NCI-H748 (cell line): ENCODE data around the gene PFN3.
A peak's percentile ranks its signal among the peaks of the same experiment; 100 is the strongest.

Experiments
- DNase-seq: peaks from one replicate; lab custom pipeline; 2025; ENCODE audit not compliant: unreplicated experiment; lab: John Stamatoyannopoulos, UW

The PFN3 gene

DNA sequence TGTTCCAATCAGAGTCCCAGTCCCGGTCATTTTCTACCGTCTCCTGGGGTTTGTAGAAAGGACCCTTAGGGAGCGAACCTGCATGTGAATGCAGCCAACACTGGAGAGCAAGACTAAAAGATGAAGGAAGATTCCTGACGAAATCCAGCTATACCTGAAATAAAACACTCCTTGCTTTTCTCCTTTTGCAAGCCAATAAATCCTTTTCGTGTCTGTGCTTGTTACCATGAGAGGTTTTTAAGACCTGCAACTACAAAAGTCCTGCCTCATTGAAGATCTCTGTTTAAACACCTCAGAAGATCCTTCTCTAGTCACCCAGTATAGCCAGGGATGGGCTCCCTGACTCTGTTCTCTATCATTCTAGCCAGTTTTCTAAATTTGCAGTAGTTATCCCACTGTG lies 26.2 kb downstream of the PFN3 start:
- DNase-seq, result no peak

DNA sequence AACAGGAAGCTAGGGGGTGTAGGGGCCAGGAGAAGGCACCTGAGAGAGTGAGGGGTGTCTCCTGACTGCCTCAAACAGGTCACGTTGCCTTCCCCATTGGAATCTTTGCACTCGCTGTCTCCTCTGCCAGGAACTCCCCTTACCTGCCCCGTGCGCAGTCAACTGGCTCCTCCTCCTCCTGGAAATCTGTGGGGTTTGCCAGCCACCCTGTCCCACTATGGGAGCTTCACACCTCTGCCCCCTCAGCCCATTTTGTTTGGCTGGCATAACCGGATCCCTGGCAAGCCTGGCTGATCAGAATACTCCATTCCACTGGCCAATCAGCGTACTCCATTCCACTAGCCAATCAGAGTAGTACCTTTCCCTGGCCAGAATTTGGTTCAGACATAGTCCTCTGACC lies 26.7 kb downstream of the PFN3 start:
- DNase-seq, result no peak

DNA sequence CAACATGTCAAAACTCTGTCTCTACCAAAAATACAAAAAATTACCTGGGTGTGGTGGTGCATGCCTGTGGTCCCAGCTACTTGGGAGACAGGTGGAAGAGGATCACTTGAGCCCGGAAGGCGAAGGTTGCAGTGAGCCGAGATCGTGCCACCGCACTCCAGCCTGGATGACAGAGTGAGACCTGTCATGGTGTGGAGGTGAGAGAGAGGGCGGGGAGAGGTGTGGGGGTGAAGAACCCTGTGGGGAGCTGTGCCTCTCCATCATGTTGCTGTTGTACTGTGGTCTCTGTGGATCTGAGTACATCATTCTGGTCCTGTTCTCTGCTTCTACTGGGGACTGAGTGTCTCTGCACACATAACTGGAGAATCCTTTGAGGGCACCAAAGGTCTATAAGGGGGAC lies 27.6 kb downstream of the PFN3 start:
- no peak for DNase-seq

DNA sequence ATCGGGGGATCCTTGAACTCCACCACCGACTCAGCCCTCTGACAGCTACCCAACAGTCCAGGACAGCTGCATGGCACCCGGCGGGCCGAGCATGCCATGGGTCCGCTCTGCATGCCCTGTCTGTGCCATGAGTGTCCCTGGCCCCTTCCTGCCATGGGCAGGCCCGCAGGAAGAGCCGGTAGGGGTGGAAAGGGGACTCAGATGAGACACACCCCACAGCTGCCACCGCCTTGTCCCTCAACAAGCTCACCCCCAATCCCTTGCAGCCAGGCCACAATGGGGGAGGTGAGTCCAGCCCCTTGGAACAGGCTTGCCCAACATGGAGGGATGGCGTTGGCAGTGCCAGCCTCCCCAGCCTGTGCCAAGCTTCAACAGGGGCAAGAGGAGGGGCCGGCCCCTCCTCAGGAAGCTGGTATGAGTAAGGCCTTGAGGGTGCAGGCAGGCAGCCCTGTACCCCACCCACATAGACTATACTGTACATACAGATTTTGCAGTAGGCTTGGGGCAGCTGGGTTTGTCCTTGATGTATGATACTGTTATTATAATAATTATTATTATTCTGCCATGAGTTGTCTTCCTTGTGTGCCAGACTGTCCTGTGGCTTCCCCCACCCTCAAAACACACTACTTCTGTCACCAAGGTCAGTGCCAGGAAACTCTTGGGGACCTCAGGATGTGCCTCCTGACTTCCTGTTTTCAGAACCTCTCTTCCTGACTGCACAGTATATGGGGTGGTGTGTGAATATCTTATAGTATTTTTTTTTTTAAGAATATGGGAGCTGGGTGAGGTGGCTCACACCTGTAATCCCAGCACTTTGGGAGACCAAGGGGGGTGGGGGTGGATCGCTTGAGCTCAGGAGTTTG lies 28.2 kb downstream of the PFN3 start:
- no peak for DNase-seq

DNA sequence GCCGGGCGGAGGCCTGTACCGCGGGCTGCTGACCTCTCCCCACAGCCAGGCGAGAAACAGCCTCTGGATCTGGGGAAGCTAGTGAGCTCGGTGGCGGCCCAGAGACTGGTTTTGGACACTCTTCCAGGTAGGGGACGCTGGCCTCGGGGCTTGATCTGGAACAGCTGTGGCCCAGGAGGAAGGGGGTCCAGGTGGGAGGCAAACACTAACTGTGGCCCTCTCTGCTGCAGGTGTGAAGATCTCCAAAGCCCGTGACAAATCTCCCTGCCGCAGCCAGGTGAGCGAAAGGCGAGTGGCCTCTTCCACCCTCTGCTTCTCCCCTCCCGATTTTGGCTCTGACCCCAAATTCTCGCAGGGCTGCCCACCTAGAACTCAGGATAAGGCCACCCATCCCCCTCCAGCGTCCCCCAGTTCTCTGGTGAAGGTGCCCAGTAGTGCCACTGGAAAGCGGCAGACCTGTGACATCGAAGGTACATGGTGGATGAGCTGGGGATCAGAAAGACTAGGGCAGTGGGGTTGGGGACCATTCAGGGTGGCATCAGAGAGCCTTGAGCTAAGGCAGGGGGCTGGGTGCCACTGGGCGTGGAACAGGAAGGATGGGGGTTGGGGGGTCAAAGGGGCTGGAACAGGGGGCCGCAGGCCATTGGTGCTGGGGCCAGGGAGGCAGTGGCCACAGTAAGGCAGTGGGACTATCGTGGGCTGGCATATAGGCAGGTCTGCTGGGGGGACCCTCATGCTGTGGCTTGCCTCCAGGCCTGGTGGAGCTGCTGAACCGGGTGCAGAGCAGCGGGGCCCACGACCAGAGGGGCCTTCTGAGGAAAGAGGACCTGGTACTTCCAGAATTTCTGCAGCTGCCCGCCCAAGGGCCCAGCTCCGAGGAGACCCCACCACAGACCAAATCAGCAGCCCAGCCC lies 29.1 kb downstream of the PFN3 start:
- no peak for DNase-seq

DNA sequence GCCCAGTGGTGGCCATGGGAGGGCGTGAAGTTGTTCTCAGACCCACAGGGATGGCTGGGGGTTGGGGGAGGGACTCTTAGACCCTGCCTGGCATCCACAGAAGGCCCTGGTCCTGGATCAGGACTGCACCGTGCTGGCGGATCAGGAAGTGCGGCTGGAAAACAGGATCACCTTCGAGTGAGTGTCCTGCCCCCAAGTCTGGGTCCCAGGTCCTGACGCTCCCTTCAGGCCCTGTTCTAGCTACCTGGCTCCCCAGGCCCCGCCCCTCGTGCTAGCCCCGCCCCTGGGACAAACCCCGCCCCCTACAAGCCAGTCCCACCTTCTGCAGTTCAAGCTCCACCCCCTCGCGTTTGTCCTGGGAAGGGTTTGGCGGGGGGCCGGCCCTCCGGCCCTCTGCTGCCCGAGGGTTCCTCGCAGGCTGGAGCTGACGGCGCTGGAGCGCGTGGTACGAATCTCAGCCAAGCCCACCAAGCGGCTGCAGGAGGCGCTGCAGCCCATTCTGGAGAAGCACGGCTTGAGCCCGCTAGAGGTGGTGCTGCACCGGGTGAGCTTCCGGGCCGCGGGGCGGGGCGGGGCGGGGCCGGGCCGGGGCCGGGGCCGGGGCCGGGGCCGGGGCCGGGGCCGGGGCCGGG lies 29.9 kb downstream of the PFN3 start:
- peak; percentile 37 for DNase-seq

DNA sequence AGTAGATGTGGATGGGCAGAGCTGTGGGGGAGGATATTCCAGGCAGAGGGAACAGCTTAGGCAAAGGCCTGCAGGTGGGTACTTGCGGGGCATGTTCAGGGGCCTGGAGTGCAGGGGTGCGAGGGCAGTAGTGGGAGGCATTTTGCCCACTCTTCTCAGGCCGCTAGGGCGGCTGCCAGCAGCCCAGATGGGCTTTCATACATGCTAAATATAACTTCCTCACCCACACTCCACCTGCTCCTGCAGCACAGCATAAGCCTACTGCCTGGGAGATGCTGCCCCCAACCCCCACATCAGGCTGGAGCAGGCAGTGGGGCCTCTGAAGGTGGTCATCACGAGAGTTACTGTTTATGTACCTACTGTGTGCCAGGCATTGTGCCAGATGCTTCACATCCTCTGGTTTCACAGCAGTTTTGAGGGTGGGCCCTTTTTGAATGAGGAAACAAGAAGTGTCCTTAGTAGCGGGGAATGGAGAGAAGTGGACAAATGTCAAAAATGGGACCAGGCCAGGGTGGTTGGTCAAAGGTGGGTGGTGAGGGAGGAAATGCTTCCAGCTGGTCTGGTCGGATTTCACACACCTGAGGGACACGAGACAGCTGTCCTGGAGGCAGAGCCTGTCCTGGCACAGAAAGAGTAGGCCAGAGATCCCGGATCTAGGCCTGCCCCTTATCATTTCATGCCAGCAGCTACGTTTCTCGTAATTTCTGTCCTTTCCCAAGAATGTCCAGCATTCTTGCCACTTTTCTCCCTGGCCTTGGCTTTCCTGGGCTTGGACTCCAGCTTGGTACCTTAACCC lies 30.6 kb downstream of the PFN3 start:
- no peak for DNase-seq

DNA sequence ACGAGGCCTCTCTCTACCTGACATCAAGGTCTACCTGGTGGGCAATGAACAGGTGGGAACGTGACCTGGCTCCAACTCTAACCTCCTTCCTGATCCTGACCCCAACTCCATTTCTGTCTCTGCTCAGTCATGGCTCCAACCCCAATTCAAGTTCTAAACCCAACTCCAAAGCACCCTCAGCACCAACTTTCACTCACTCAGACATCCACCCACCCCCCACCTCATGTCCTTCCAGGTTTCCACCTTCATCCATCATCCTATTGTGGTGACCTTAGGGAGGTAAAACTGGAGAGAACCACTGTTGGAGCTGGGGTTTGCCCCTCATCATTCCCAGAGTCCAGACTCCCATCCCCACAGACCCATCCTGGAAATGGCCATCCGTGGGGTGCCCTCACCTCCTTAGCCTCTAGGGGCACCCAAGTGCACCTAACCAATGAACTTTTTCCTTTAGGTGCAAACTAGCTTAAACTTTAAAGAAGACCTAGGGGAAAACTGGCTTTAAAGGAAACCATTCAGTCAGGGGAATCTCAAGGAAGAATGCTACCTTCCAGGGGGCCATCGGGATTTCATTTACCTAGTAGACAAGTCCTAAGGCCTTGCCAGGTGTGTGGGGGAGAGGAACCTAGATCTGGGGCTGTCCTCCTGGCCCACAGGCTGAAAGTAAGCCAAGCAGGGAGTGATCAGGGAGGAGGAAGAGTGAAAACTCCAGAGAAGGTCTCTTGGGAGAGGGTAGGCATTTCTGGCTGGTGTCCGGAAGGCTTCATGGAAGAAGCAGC lies 31.4 kb downstream of the PFN3 start:
- no peak for DNase-seq

DNA sequence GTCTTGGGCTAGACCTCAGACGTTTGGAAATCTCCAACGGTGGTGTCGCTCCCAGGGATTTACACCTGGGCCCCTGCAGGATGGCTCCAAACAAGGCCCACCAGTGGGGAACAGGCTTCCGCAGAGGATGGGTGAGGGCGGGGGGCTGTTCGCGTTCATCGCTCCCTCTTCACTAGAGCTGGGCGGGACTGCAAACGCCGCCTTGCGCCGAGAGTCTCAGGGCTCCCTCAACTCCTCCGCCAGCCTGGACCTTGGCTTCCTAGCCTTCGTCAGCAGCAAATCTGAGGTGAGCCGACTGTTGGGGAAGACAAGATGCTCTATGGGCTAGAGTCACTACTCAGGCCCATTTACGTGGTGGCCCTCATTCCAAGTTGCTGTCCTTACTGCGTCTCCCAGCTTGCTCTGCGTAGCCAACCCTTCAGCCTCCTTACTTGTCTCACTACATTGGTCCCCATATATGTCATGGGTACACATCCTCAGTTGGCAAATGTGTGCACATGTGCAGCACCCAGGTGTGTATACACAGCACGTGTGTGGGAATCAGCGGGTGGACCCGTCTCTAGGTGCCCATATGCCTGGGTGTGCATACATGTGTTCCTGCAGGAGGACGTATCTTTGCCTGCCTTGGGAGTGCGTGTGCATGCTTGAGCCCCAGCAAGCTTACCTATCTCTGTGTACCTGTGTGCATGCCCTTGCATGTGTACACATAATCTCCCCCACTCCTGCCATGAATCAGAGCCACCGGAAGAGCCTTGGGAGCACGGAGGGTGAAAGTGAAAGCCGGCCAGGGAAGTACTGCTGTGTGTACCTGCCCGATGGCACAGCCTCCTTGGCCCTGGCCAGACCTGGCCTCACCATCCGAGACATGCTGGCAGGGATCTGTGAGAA lies 32.2 kb downstream of the PFN3 start:
- DNase-seq, result no peak

DNA sequence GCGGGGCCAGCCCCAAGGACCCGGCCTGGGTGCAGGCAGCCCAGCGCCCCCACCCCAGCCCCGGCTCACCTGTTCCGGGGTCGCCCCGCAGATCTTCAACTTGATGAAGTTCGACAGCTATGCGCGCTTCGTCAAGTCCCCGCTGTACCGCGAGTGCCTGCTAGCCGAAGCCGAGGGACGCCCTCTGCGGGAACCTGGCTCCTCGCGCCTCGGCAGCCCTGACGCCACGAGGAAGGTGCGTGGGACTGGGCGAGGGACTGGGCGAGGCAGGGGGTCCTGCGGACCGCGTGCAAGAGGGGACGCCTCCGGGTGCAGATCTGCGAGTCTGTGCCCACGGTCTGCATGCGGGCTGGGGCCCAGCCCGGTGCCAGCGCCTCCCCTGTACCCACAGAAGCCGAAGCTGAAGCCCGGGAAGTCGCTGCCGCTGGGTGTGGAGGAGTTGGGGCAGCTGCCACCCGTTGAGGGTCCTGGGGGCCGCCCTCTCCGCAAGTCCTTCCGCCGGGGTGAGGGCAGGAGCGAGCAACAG lies 33.1 kb downstream of the PFN3 start:
- no peak for DNase-seq

DNA sequence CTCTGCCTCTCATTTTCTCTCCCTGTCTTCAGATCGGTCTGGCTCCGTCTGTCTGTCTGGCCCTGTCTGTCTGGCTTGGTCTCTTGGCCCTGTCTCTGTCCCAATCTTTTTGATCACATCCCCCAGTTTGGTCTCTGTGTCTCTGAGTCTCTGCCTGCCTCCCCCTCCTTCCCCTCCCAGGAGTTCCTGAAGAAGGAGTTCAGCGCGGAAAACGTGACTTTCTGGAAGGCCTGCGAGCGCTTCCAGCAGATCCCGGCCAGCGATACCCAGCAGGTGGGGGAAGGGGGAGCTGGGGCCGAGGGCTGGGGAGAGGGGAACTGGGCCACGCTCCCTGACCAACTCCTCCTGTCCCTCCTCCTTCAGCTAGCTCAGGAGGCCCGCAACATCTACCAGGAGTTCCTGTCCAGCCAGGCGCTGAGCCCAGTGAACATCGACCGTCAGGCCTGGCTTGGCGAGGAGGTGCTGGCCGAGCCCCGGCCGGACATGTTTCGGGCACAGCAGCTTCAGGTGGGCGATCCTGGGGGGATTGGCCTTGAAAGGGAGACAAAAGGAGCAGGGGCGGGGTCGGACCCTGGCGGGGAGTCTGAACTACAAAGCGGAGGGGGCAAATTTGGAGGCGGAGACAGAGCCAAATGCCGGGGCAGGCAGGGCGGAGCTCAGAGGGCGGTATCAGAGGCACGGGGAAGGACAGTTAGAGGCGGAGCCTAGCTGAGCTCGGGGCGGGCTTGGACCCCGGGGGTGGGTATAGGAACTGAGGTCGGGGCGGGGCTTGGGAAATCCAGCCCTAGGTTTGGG lies 33.7 kb downstream of the PFN3 start:
- DNase-seq, result peak; percentile 13

DNA sequence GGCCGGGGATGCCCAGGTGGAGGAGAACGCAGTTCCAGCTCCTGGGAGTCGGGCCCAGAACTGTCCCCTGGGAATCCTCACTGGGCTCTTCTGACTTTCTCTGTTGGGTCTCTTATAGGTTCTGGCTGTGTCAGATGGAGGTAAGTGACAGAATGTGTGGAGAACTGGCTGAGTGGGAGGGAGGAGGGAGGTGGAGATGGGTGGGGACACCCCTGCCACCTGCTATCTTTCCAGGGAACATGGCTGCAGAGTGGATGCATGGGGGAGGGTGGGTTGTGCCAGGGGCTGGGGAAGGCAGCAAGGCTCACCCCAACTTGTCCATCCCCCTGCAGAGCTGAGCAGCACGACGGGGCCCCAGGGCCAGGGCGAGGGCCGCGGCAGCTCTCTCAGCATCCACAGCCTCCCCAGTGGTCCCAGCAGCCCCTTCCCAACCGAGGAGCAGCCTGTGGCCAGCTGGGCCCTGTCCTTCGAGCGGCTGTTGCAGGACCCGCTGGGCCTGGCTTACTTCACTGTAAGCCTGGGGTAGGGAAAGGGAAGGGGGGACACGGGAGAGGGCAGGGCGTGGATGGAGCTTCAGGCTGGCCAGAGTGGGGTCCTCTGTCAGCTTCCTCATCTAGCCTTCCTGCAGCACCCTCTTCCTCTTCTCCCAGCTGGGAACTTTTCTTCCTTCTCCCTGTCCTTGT lies 34.5 kb downstream of the PFN3 start:
- DNase-seq, result no peak

DNA sequence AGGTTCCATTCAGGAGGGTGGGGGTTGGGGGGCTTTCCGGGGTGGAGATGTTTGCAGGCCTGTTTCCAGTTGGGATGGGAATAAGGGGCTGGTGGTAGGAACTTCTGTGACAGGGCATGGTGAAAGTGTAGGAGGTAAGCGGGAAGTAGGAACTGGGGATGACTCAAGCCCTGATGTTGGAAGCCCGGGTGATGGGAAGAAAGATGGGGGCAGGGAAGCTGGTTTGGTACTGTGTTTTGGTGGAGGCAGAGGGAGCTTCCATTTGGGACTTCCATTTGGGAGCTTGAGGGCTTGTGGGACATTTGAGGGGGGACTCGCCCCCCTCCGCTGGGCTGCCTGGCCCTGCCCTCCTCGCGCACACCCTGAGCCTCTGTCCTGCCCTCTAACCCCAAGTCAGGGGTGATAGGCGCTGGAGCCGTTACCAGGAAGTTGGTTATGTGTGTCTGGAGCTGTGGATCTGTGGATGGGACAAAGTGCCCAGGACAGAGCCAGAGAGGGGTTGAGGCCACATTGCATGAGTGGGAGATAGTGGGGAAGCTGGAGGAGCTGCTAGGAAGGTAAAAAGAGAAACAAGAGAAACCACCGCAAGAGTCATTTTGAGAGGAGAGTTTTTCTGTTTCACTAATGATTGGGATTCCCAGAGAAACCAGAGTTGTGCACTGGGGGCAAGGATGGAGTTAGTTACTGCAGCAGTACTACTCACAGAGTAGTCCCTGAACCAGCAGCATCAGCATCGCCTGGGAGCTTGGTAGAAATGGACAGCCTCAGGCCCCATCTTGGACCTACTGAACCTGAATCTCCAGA lies 36.1 kb downstream of the PFN3 start:
- DNase-seq, result no peak

DNA sequence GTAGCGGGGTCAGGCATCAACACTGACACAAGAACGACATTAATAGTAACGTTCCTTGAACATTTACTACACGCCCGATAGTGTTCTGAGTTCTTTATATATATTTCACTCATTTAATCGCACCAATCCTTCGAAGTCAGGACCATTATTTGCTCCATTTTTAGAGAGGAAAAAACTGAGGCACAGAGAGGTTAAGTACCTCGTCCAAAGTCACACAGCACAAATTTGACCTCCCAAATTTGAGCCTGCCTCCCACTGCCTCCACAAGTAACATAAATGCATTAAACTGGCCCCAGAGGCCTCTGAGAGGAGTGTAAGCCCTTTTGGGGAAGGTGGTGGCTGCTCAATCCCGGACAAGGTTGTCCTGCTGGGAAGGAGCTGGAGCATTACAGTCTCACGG lies 36.9 kb downstream of the PFN3 start:
- DNase-seq, result no peak

DNA sequence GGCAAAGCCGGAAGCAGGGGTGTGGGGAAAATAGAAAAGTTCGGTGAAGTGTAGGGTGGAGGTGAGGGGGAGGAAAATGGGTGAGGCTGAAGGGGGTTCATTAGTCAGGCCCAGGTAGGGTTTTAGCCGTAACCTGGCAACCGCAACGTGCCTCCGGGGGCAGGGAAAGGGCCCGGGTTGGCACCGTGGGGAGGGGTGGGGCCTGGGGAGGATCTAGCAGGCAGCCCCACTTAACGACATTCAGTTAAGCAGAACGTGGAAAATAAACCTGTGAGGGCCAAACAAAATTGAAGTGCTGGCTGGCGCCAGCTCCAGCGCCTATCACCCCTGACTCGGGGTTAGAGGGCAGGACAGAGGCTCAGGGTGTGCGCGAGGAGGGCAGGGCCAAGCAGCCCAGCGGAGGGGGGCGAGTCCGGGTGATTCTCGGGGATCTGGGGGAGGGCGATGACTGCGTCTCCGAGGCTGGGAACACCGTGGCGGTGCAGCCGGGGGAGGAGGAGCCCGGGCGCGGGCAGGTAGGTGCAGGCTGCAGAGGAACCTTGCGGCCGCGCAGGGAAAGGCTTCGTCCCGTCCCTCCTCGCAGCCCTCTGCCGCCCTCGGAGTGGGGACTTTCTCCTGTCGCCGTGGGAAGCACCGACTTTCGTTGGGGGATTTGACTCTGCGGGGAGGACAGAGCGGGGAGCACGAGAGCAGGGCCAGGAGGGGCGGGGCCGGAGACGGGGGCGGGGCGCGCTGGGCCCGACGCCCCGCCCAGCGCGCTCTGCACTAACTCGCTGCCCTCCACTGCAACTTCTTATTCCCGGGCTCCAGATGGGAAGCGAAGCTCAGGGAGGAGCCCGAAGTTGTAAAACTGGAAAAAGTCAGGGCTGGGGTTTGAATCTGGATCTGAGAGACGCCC lies 37.6 kb downstream of the PFN3 start:
- peak; percentile 81 for DNase-seq

DNA sequence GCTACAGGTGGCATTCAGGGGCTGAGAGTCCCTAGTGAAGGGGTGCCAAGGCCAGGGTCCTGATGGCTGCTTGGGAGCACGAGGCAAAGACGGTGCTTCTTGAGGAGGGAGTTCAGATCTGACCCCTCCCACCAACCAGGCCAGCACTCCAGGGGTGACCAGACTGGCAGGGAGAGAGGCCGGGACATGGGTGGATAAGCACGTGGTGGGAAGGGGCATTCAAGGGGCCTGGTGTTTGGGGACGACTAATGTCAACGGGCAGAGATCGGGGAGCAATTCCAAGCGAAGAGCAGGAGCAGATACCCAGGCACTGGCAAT lies 38.2 kb downstream of the PFN3 start:
- DNase-seq, result no peak
